A172 (cell line): ENCODE data around the gene CFAP52. TPM values are rescaled to one million over a fixed set of nuclear protein-coding genes. Genes with fewer than 3 reads are reported as not detected.

Source experiments
- total RNA-seq: library from RNA; depleted of rRNA; stranded (reverse); fragments of >200 nt; shearing (Covaris generic); gene quantifications from 2 replicates; pipeline ENCODE4 v1.2.3, GENCODE V29; 2014; rRNA removed

Gene CFAP52
- total RNA-seq, 1 experiment from 2014 or later, result 3.4 TPM

Other genes with a start within 250 kb of the CFAP52 start
- gene STX8, start 822 bp upstream of the CFAP52 start, total RNA-seq, result 57.1 and 57.3 TPM in 2 replicates
- gene USP43, start 68.9 kb downstream of the CFAP52 start, total RNA-seq, result 3.1 and 3.7 TPM in 2 replicates
- not detected in 2 replicates for gene DHRS7C, start 214.9 kb downstream of the CFAP52 start, total RNA-seq
- not detected in 2 replicates for gene GSG1L2, start 245.4 kb downstream of the CFAP52 start, total RNA-seq
- 0.50 and 1.7 TPM in 2 replicates for gene GLP2R, start 249.3 kb downstream of the CFAP52 start, total RNA-seq